Activated CD8-positive, alpha-beta memory T cell treated with anti-CD3 and anti-CD28 coated beads for 1 hour (primary cell): ENCODE data around the gene PYGO2.

Experiments
- DNase-seq, 2 donors: peaks; one replicate each; pipeline ENCODE4 v3.0.0-alpha.2; 2020; ENCODE audit warnings: low read depth in 1 of 2; ENCODE audit errors: extremely low read depth in 1 of 2

PYGO2 gene

GRCh38 chr1:154963643-154964042 lies 2.1 kb upstream of the PYGO2 start:
- DNase-seq: no peak

- no peak for DNase-seq
These were observed 1.3 kb upstream of the PYGO2 start for GRCh38 chr1:154962795-154963330.

- no peak for DNase-seq
These were observed 671 bp upstream of the PYGO2 start for GRCh38 chr1:154962156-154962749.

- DNase-seq: no peak
These were observed 991 bp downstream of the PYGO2 start for GRCh38 chr1:154960446-154961136.

- DNase-seq: no peak
These were observed 2.2 kb downstream of the PYGO2 start for GRCh38 chr1:154959426-154959780.

GRCh38 chr1:154958681-154959425 lies 2.7 kb downstream of the PYGO2 start:
- DNase-seq: no peak

- DNase-seq: no peak
These were observed 3.5 kb downstream of the PYGO2 start for GRCh38 chr1:154958036-154958435.

GRCh38 chr1:154957091-154957657 lies 4.4 kb downstream of the PYGO2 start:
- DNase-seq: no peak

- DNase-seq: no peak
These were observed 5.0 kb downstream of the PYGO2 start for GRCh38 chr1:154956544-154956941.

- peak; percentile 47 to 53 for DNase-seq
These were observed 5.7 kb downstream of the PYGO2 start, which contains the start of gene PBXIP1 for GRCh38 chr1:154955718-154956543. TSS of gene PBXIP1 (minus strand) at chr1:154956099. CDS start at chr1:154953721, 2,378 bp downstream.

GRCh38 chr1:154955039-154955717 lies 6.4 kb downstream of the PYGO2 start:
- peak; percentile 78 to 92 for DNase-seq

- DNase-seq: no peak
These were observed 7.0 kb downstream of the PYGO2 start for GRCh38 chr1:154954541-154954940.

- DNase-seq: no peak
These were observed 8.0 kb downstream of the PYGO2 start for GRCh38 chr1:154953611-154954038.

GRCh38 chr1:154952664-154953063 lies 8.9 kb downstream of the PYGO2 start:
- DNase-seq: no peak

- DNase-seq: peak in 1 of 2 donors; percentile 32
These were observed 9.5 kb downstream of the PYGO2 start for GRCh38 chr1:154951901-154952657.

GRCh38 chr1:154948079-154948478 lies 13.5 kb downstream of the PYGO2 start:
- DNase-seq: no peak

GRCh38 chr1:154945962-154946850 lies 15.4 kb downstream of the PYGO2 start:
- DNase-seq: no peak
